ENCODE results near the gene ARL5A. TPM values are rescaled to one million over a fixed set of nuclear protein-coding genes. Genes with fewer than 3 reads are reported as not detected.

ARL5A gene
- total and polyA plus RNA-seq, 12 donors: 8.3 to 62.3 (median 55.6) TPM

DNA sequence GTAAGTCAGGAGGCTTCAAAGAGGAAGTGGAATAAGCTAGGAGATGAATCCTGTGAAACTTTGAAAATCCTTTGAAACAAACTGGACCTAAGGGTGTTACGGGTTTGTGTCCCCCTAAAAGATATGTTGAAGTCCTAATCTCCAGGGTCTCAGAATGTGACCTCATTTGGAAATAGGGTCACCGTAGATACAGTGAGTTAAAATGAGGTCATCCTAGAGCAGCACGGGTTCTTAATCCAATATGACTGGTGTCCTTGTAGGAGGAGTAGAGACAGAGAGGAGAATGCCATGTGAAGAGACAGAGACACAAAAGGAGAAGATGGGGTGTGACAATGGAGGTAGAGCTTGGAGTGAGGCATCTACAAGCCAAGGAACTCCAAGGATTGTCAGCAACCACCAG lies 67.0 kb downstream of the ARL5A start:
- no peaks in the 10 kb centered on the region for H3K36me3 ChIP-seq
- 81 to 86% methylated on average over 3 of the region's 3 CpGs for WGBS, 2 donors
- H3K27ac ChIP-seq: no peak overlapping the region
- H3K27me3 ChIP-seq: no peaks in the 10 kb centered on the region
- H3K9me3 ChIP-seq: no peaks in the 10 kb centered on the region
- H3K4me3 ChIP-seq: no peak overlapping the region
- DNase-seq (no peak), ATAC-seq (no peak)
- TF ChIP-seq, protein P1, sequence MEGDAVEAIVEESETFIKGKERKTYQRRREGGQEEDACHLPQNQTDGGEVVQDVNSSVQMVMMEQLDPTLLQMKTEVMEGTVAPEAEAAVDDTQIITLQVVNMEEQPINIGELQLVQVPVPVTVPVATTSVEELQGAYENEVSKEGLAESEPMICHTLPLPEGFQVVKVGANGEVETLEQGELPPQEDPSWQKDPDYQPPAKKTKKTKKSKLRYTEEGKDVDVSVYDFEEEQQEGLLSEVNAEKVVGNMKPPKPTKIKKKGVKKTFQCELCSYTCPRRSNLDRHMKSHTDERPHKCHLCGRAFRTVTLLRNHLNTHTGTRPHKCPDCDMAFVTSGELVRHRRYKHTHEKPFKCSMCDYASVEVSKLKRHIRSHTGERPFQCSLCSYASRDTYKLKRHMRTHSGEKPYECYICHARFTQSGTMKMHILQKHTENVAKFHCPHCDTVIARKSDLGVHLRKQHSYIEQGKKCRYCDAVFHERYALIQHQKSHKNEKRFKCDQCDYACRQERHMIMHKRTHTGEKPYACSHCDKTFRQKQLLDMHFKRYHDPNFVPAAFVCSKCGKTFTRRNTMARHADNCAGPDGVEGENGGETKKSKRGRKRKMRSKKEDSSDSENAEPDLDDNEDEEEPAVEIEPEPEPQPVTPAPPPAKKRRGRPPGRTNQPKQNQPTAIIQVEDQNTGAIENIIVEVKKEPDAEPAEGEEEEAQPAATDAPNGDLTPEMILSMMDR (IDR thresholded peaks at IDR 0.05): no peak
- intact Hi-C loops (cut with DNase I): no loop called here
- peaks cover 0 to 34% (median 11%) of the 10 kb centered on the region in 9 donors for H3K4me1 ChIP-seq

DNA sequence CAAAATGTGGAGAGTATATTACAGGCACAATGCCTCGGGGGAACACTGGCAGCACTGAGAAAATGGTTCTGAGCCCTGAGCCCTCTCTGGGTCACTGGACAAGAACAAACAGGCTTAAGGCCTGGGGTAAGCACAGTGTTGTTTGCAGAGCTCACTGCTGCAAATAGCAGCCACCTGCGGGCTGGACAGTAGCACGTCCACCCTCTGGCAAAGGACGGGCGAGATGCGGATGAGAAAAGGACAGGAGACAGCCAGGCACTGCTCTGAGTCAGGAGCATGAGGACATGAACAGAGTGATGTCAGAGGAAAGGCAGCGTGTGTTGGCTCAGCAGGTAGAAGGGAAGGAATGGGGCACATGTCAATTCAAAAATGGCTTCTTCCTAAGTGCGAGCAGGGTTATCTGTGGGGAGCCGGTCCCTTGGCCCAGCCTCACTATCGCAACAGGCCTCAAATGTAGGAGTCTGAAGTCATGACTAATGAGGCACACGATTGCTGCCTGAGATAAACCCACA lies 68.0 kb downstream of the ARL5A start:
- Histone ChIP-seq H3K27ac (no peak overlapping the region), H3K27me3 (no peaks in the 10 kb centered on the region), H3K9me3 (no peaks in the 10 kb centered on the region), H3K4me1 (peaks cover 0 to 24% (median 10%) of the 10 kb centered on the region in 9 donors), H3K4me3 (no peak overlapping the region), H3K36me3 (no peaks in the 10 kb centered on the region)
- no peak for DNase-seq
- ATAC-seq: peak in 6 of 8 donors; percentile 28 to 59 (median 42)
- intact Hi-C loops (cut with DNase I): no loop called here
- WGBS, 2 donors: 86 to 89% methylated on average over 11 of the region's 11 CpGs
- TF ChIP-seq, protein P1 (IDR thresholded peaks at IDR 0.05): no peak

DNA sequence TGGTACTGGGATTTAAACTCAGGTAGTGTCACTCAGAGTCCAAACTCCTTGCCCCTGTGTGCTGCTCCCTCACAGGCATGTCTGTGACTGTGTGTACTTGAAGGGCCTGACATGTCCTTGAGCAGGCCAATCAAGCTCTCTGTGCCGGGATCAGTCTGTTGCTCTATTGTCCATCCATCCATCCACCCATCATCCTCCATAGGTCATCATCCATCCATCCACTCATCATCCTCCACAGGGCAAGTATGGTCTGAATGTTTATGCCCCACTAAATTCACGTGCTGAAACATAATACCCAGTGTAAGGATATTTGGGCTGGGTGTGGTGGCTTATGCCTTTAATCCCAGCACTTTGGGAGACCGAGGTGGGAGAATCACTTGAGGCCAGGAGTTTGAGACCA lies 69.5 kb downstream of the ARL5A start:
- Histone ChIP-seq H3K36me3 (no peaks in the 10 kb centered on the region), H3K4me3 (no peak overlapping the region), H3K4me1 (peaks cover 0 to 30% (median 10%) of the 10 kb centered on the region in 9 donors), H3K27ac (no peak overlapping the region), H3K9me3 (no peaks in the 10 kb centered on the region), H3K27me3 (no peaks in the 10 kb centered on the region)
- intact Hi-C loops (cut with DNase I): no loop called here
- ATAC-seq (no peak), DNase-seq (no peak)
- 98 to 99% methylated on average over 3 of the region's 3 CpGs for WGBS, 2 donors
- TF ChIP-seq, protein P1 (IDR thresholded peaks at IDR 0.05): no peak

DNA sequence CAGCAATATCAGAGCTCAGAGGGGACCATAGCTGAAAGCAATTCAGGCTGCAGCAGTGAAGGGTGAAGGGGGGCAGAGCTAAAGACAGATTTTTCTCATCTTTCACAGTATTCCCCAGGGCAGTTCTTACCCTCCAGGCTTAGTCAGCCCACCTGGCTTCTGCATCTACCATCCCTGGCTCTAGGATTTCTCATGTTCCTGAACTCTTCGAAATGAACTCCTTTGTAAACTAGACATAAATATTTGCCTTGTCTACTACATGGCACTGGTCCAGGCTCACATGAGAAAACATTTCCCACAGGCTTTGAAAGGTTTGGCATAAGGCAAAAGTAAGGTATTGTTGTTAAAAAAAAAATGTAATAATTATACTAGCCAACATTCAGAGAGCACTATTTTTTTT lies 70.4 kb downstream of the ARL5A start:
- intact Hi-C loops (cut with DNase I): no loop called here
- H3K4me3 ChIP-seq: no peak overlapping the region
- H3K27ac ChIP-seq: no peak overlapping the region
- DNase-seq (no peak), ATAC-seq (no peak)
- peaks cover 0 to 30% (median 10%) of the 10 kb centered on the region in 9 donors for H3K4me1 ChIP-seq
- no peaks in the 10 kb centered on the region for H3K36me3 ChIP-seq
- no peaks in the 10 kb centered on the region for H3K9me3 ChIP-seq
- TF ChIP-seq, protein P1 (IDR thresholded peaks at IDR 0.05): no peak
- WGBS, 2 donors: 17 to 24% methylated on average over 1 of the region's 1 CpG
- no peaks in the 10 kb centered on the region for H3K27me3 ChIP-seq
